ENCODE measurements around the gene PSMD4. TPM values are rescaled to one million over a fixed set of nuclear protein-coding genes. Genes with fewer than 3 reads are reported as not detected.
"Not testable (repeated sequence)": the region's sequence is repeated elsewhere in the genome, so short reads cannot be mapped to it uniquely, and the experiment has no call there.

The PSMD4 gene
- total RNA-seq (142 and 169 TPM in 2 replicates), polyA plus RNA-seq (117 and 136 TPM in 2 replicates), polyA minus RNA-seq (112 and 121 TPM in 2 replicates)
- 214 TPM for total RNA-seq (2013)

- ChIA-PET CTCF (interaction anchor here (0.9 to 2.9 kb wide), 7 partner anchors 14 to 155 kb away, joined by 3 to 14 read pairs (median 3); partner anchors contain the start of genes TNFAIP8L2, VPS72 and ZNF687), POLR2A (interaction anchor here (0.6 to 1.7 kb wide), 11 partner anchors 22 to 706 kb away, joined by 3 to 7 read pairs (median 3); partner anchors contain the start of genes SCNM1 and ZNF687)
- Histone ChIP-seq H3K4me1 (ENCODE audit: control insufficient read depth in 2 of 2, insufficient read depth in 2 of 2, low read length in 2 of 2) (peaks cover 9 to 12% of the 10 kb centered on the region in 2 donors), H3K4me3 (ENCODE audit: control extremely low read depth in 1 of 5, extremely low read depth in 1 of 5, insufficient read depth in 1 of 5, low read depth in 2 of 5, low read length in 4 of 5) (peak within 1 kb of the TSS; percentile 82 to 97 (median 84)), H3K9me3 (ENCODE audit: control extremely low read depth in 1 of 3, control insufficient read depth in 2 of 3, insufficient read depth in 1 of 3, low read length in 2 of 3) (no peaks in the 10 kb centered on the region), H3K27me3 (replicated peaks in 1 of 4; ENCODE audit: control extremely low read depth in 1 of 4, control insufficient read depth in 3 of 4, insufficient read depth in 4 of 4, low read length in 3 of 4) (no peaks in the 10 kb centered on the region), H3K36me3 (replicated peaks in 1 of 2; ENCODE audit: control extremely low read depth in 1 of 2, control insufficient read depth in 1 of 2, extremely low read depth in 1 of 2, insufficient read depth in 2 of 2, low read length in 1 of 2) (peaks cover 2 to 5% of the 10 kb centered on the region in 2 experiments), H2AFZ (ENCODE audit: insufficient read depth, low read depth, low read length, poor library complexity, severe bottlenecking) (peak within 1 kb of the TSS; percentile 72), H3K9ac (ENCODE audit: low read length) (peak within 1 kb of the TSS; percentile 80), H3K27ac (ENCODE audit: low read length in 2 of 2) (peak within 1 kb of the TSS; percentile 66 to 85), H4K20me1 (ENCODE audit: control insufficient read depth, insufficient read depth, low read length, poor library complexity, severe bottlenecking) (peaks cover 6% of the 10 kb centered on the region), H3K4me2 (replicated peaks; ENCODE audit: low read depth, low read length, poor library complexity, severe bottlenecking) (peak within 1 kb of the TSS; percentile 80), H3K79me2 (ENCODE audit: control insufficient read depth, insufficient read depth, low read length) (peaks cover 55% of the 10 kb centered on the region)
- TF ChIP-seq CTCF (IDR thresholded peaks at IDR 0.05) (no peak), EZH2 (IDR thresholded peaks at IDR 0.05; ENCODE audit: borderline replicate concordance, insufficient read depth, low read depth, low read length, poor library complexity, severe bottlenecking) (no peak)
- H3K27me3 Mint-ChIP-seq, result no peaks in the 10 kb centered on the region
- DNase-seq (peak; percentile 96), ATAC-seq (ENCODE audit: low read depth) (peak; percentile 93)
- H3K4me3 Mint-ChIP-seq, result peak within 1 kb of the TSS; percentile 97
- H3K4me1 Mint-ChIP-seq, result peaks cover 30% of the 10 kb centered on the region
- no peaks in the 10 kb centered on the region for H3K9me3 Mint-ChIP-seq (ENCODE audit: insufficient read depth)
- intact Hi-C loops (cut with micrococcal nuclease), result loop anchor here (1.0 to 5.0 kb wide), 7 partner anchors 23 to 182 kb away; partner anchors contain the start of genes GABPB2, LYSMD1, PI4KB and PSMB4
- peak within 1 kb of the TSS; percentile 97 for H3K27ac Mint-ChIP-seq
- WGBS (ENCODE audit: insufficient coverage), result 6% methylated on average over 43 of the region's 56 CpGs
Observed at GRCh38 chr1:151254217-151255213, at the start of gene PSMD4. Gene PSMD4, plus strand, starts transcription at chr1:151254734. Its CDS starts 49 bp downstream, at chr1:151254783.

GRCh38 chr1:151205381-151205965, 49.1 kb upstream of the PSMD4 start:
- H3K4me2 ChIP-seq (replicated peaks; ENCODE audit: low read depth, low read length, poor library complexity, severe bottlenecking); H2AFZ ChIP-seq (ENCODE audit: insufficient read depth, low read depth, low read length, poor library complexity, severe bottlenecking); CTCF ChIA-PET; H3K27me3 ChIP-seq (replicated peaks in 1 of 4; ENCODE audit: control extremely low read depth in 1 of 4, control insufficient read depth in 3 of 4, insufficient read depth in 4 of 4, low read length in 3 of 4); H3K4me3 ChIP-seq (ENCODE audit: control extremely low read depth in 1 of 5, extremely low read depth in 1 of 5, insufficient read depth in 1 of 5, low read depth in 2 of 5, low read length in 4 of 5); intact Hi-C loops (cut with micrococcal nuclease); H3K4me1 ChIP-seq (ENCODE audit: control insufficient read depth in 2 of 2, insufficient read depth in 2 of 2, low read length in 2 of 2); H3K27ac Mint-ChIP-seq; H3K4me3 Mint-ChIP-seq; H3K27ac ChIP-seq (ENCODE audit: low read length in 2 of 2); POLR2A ChIA-PET; DNase-seq; ATAC-seq (ENCODE audit: low read depth); H3K9me3 ChIP-seq (ENCODE audit: control extremely low read depth in 1 of 3, control insufficient read depth in 2 of 3, insufficient read depth in 1 of 3, low read length in 2 of 3); H3K9me3 Mint-ChIP-seq (ENCODE audit: insufficient read depth); H3K27me3 Mint-ChIP-seq; H3K9ac ChIP-seq (ENCODE audit: low read length): not testable (repeated sequence)
- H3K4me1 Mint-ChIP-seq, result peaks cover 25% of the 10 kb centered on the region
- Histone ChIP-seq H3K36me3 (replicated peaks in 1 of 2; ENCODE audit: control extremely low read depth in 1 of 2, control insufficient read depth in 1 of 2, extremely low read depth in 1 of 2, insufficient read depth in 2 of 2, low read length in 1 of 2) (peaks cover 3 to 25% of the 10 kb centered on the region in 2 experiments), H4K20me1 (ENCODE audit: control insufficient read depth, insufficient read depth, low read length, poor library complexity, severe bottlenecking) (peaks cover 18% of the 10 kb centered on the region), H3K79me2 (ENCODE audit: control insufficient read depth, insufficient read depth, low read length) (peaks cover 95% of the 10 kb centered on the region)
- 96% methylated on average over 12 of the region's 12 CpGs for WGBS (ENCODE audit: insufficient coverage)

Data from B cell (primary cell).